Measurements from ENCODE around the gene HDAC11. TPM values are rescaled to one million over a fixed set of nuclear protein-coding genes. Genes with fewer than 3 reads are reported as not detected.

The HDAC11 gene
- total RNA-seq, 6 experiments from 2014 or later = 8.0 to 12.4 (median 9.1) TPM

DNA sequence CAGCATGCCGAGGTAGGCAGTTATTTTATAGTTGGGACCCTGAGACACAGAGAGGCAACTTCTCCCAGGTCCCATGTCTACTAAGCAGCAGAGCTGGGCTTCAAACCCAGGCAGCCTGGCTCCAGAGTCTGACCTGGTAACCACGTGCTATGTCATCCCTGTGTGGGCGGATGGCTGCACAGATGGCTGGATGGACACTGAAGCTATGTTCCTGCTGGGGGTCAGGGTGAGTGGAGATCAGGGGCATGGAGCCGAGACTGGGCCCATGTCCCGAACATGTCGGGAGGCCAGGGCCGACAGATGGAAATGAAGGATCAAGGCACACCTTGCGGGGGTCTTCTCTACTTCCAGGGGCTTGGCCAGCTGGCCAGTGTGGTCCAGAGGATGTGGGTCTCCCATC, 59.6 kb downstream of the HDAC11 start:
- H3K27ac Mint-ChIP-seq = peak overlapping the region; percentile 99
- peaks cover 72% of the 10 kb centered on the region for H3K4me1 Mint-ChIP-seq (ENCODE audit: low read depth)
- peaks cover 20% of the 10 kb centered on the region for H3K9me3 Mint-ChIP-seq
- H3K36me3 Mint-ChIP-seq (ENCODE audit: low read depth) = peaks cover 25% of the 10 kb centered on the region
- H3K27me3 Mint-ChIP-seq (ENCODE audit: insufficient read depth) = no peaks in the 10 kb centered on the region
- H3K4me3 Mint-ChIP-seq = no peak overlapping the region
- no peak for DNase-seq
- TF ChIP-seq, protein P1, sequence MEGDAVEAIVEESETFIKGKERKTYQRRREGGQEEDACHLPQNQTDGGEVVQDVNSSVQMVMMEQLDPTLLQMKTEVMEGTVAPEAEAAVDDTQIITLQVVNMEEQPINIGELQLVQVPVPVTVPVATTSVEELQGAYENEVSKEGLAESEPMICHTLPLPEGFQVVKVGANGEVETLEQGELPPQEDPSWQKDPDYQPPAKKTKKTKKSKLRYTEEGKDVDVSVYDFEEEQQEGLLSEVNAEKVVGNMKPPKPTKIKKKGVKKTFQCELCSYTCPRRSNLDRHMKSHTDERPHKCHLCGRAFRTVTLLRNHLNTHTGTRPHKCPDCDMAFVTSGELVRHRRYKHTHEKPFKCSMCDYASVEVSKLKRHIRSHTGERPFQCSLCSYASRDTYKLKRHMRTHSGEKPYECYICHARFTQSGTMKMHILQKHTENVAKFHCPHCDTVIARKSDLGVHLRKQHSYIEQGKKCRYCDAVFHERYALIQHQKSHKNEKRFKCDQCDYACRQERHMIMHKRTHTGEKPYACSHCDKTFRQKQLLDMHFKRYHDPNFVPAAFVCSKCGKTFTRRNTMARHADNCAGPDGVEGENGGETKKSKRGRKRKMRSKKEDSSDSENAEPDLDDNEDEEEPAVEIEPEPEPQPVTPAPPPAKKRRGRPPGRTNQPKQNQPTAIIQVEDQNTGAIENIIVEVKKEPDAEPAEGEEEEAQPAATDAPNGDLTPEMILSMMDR (IDR thresholded peaks at IDR 0.05) = no peak

DNA sequence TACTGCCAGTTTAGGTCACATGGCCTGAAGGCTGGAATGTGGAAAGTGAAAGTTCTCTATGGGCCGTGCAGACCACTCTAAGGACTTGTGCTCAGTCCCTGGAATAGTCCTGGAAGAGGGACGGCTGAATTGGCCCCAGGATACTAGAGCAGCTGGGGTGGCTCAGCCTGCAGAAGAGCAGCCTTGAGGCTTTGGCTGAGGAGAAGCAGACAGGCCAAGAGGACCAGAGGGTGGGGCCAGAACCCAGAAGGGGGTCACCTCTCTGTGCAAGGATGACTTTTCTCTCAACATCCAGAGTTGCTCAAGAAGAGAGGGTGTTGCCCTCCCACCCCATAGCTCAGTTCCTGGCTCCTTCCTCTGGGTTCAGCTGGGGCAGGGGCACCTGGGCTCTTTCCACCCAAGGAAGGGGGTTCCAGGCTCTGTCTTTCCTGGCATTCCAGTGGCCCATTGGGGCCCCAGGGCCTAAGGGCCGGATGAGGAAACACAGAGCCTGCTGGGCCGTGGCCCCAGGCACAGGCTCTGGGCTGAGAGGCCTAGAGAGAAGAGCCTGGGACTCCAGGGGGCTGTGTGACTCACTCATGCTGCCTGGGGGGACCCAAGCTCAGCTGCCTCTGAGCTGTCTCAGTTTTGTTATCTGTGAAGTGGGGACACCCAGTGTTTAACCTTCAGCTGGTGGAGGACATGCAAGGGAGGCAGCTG, 60.3 kb downstream of the HDAC11 start:
- Mint-ChIP-seq H3K27ac (peak overlapping the region; percentile 99), H3K4me1 (ENCODE audit: low read depth) (peaks cover 80% of the 10 kb centered on the region), H3K36me3 (ENCODE audit: low read depth) (peaks cover 25% of the 10 kb centered on the region), H3K4me3 (no peak overlapping the region), H3K27me3 (ENCODE audit: insufficient read depth) (no peaks in the 10 kb centered on the region), H3K9me3 (peaks cover 20% of the 10 kb centered on the region)
- DNase-seq = no peak
- TF ChIP-seq, protein P1 (IDR thresholded peaks at IDR 0.05) = no peak

DNA sequence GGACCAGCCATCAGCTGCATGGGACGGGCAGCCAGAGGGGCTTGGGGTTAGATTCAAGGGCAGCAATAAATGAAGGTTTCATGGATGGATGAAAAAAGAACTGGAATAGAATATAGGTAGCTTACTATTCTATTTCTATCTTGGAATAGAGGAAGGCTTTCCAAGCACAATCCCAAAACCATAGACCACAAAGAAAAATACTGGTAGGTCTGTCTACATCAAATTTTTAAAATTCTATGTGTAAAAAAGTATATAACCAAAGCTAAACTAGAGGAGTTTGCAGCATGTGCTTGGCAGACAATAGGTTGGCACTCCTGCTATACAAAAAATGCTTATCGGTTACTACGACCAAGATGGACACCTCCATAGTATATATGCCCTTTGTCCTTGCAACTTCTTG, 61.6 kb downstream of the HDAC11 start:
- Mint-ChIP-seq H3K27ac (no peak overlapping the region), H3K4me1 (ENCODE audit: low read depth) (peaks cover 87% of the 10 kb centered on the region), H3K36me3 (ENCODE audit: low read depth) (peaks cover 21% of the 10 kb centered on the region), H3K27me3 (ENCODE audit: insufficient read depth) (no peaks in the 10 kb centered on the region; the same call in 1 of the 2 replicates), H3K4me3 (no peak overlapping the region), H3K9me3 (peaks cover 20% of the 10 kb centered on the region)
- TF ChIP-seq, protein P1 (IDR thresholded peaks at IDR 0.05) = no peak
- DNase-seq = no peak

DNA sequence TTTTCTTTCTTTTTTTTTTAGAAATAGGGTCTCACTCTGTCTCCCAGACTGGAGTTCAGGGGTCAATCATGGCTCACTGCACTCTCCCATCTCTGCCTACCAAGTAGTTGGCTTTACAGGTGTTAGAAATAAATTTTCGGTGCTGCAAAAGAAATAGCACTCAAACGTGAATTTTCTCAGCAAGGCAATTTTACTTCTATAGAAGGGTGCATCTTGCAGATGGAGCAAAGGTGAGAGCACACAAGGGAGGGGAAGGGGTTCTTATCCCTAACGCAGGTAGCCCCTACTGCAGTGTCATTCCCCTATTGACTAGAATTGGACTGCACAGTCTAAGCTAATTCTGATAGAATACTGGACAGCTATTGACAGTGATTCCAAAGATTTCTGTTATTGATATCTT, 62.0 kb downstream of the HDAC11 start:
- Mint-ChIP-seq H3K4me1 (ENCODE audit: low read depth) (peaks cover 87% of the 10 kb centered on the region), H3K36me3 (ENCODE audit: low read depth) (peaks cover 18% of the 10 kb centered on the region), H3K4me3 (no peak overlapping the region), H3K27ac (no peak overlapping the region), H3K27me3 (ENCODE audit: insufficient read depth) (no peaks in the 10 kb centered on the region; the same call in 1 of the 2 replicates), H3K9me3 (peaks cover 20% of the 10 kb centered on the region)
- TF ChIP-seq, protein P1 (IDR thresholded peaks at IDR 0.05) = no peak
- no peak for DNase-seq

DNA sequence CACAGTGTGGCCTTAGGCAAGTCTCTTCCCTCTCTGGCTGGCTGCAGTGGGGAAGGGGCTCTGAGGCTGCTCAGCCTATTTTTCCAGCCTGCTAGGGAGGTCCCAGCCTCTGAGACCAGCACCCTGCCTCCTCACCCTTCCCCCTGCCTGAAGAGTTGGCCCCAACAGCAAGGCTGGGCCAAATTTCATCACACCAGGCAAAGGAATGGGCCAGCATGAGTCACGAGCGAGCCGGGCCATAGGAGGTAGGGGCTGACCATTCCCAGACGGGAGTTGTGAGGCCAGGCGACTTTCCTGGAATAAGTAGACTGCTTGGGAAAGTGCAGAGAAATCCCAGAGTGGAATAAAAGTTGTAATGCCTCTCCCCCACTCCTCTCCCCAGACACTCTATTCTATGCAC, 63.1 kb downstream of the HDAC11 start:
- H3K27ac Mint-ChIP-seq = peak overlapping the region; percentile 83
- peaks cover 87% of the 10 kb centered on the region for H3K4me1 Mint-ChIP-seq (ENCODE audit: low read depth)
- no peaks in the 10 kb centered on the region; the same call in 1 of the 2 replicates for H3K27me3 Mint-ChIP-seq (ENCODE audit: insufficient read depth)
- H3K9me3 Mint-ChIP-seq = peaks cover 20% of the 10 kb centered on the region
- TF ChIP-seq, protein P1 (IDR thresholded peaks at IDR 0.05) = no peak
- 0 out of 2 replicates have a peak overlapping the region, but pooled peaks have one; percentile 17 for H3K4me3 Mint-ChIP-seq
- H3K36me3 Mint-ChIP-seq (ENCODE audit: low read depth) = peaks cover 18% of the 10 kb centered on the region
- peak; percentile 77 for DNase-seq
